Small intestine (tissue), 16 donors: ENCODE data around the gene SLC17A9. TPM values are rescaled to one million over a fixed set of nuclear protein-coding genes. Genes with fewer than 3 reads are reported as not detected.
A peak's percentile ranks its signal among the peaks of the same experiment; 100 is the strongest.

ENCODE experiments used
- DNase-seq, 2 donors: peaks; one replicate each; pipeline versions ENCODE4 v3.0.0 to v3.0.0-alpha.2; 2013
- FAIRE-seq: peaks from 2 replicates; lab custom pipeline; 2012; peaks lifted over from hg19 to GRCh38; lab: Jason Lieb, UNC
- H3K27ac ChIP-seq, 3 donors: one replicate each; pipeline ENCODE4 v1.5.1; 2013; ENCODE audit warnings: low read length in 2 of 3, mild to moderate bottlenecking in 2 of 3, control low read depth in 1 of 3, inconsistent platforms in 1 of 3, low read depth in 1 of 3, moderate library complexity in 1 of 3
- H3K27me3 ChIP-seq, 3 donors: one replicate each; pipeline ENCODE4 v1.6.1; 2013; ENCODE audit warnings: low read length in 3 of 3, inconsistent platforms in 1 of 3; ENCODE audit not compliant: control insufficient read depth in 3 of 3, insufficient read depth in 3 of 3
- H3K36me3 ChIP-seq, 3 donors: one replicate each; pipeline ENCODE4 v1.6.1; 2013; ENCODE audit warnings: low read length in 3 of 3, inconsistent platforms in 1 of 3, low read depth in 1 of 3, mild to moderate bottlenecking in 1 of 3, moderate library complexity in 1 of 3; ENCODE audit not compliant: control insufficient read depth in 3 of 3, insufficient read depth in 2 of 3
- H3K4me1 ChIP-seq, 3 donors: one replicate each; pipeline ENCODE4 v1.6.1; 2013; ENCODE audit warnings: low read length in 2 of 3, inconsistent platforms in 1 of 3, low read depth in 1 of 3, mild to moderate bottlenecking in 1 of 3, moderate library complexity in 1 of 3; ENCODE audit not compliant: control insufficient read depth in 3 of 3, insufficient read depth in 2 of 3
- H3K4me3 ChIP-seq, 3 donors: one replicate each; pipeline ENCODE4 v1.5.1; 2013; ENCODE audit warnings: low read length in 3 of 3, control low read depth in 1 of 3, inconsistent platforms in 1 of 3, low read depth in 1 of 3, mild to moderate bottlenecking in 1 of 3, moderate library complexity in 1 of 3
- H3K9me3 ChIP-seq, 2 donors: one replicate each; pipeline ENCODE4 v1.6.1; 2013; ENCODE audit warnings: low read depth in 1 of 2, low read length in 1 of 2; ENCODE audit not compliant: control insufficient read depth in 2 of 2, insufficient read depth in 1 of 2
- WGBS, 3 donors: extraction: QIAGEN DNeasy Blood & Tissue Kit; methylation state at CpG; one replicate each; pipeline ENCODE4 v1.1.7; 2013; 5-methylcytosine and 5-hydroxymethylcytosine counted together
- long read RNA-seq, 10 donors: transcript quantifications; one replicate each; lab custom pipeline, GENCODE V29; 2026
- polyA plus RNA-seq, 4 donors: library from polyadenylated mRNA; stranded (reverse) in 3 of 4; unstranded in 1 of 4; fragments of 200-250 nt in 3 of 4; fragments of 120-200 nt in 1 of 4; gene quantifications; one replicate each; pipeline versions ENCODE4 v1.2.1 to v1.2.3, GENCODE V29; 2013
- donor health status: healthy with polysubstance abuse.
- donor health status: control.
- donor health status: control.
- donor health status: Bipolar disorder and iron deficiency.
- donor health status: healthy.

The SLC17A9 gene, protein sequence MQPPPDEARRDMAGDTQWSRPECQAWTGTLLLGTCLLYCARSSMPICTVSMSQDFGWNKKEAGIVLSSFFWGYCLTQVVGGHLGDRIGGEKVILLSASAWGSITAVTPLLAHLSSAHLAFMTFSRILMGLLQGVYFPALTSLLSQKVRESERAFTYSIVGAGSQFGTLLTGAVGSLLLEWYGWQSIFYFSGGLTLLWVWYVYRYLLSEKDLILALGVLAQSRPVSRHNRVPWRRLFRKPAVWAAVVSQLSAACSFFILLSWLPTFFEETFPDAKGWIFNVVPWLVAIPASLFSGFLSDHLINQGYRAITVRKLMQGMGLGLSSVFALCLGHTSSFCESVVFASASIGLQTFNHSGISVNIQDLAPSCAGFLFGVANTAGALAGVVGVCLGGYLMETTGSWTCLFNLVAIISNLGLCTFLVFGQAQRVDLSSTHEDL
- polyA plus RNA-seq = 10 to 100 TPM in 1 of 4 donors, 1 to 10 TPM in 2, under 1 TPM in 1; 0.22 to 11.2 (median 1.8) TPM
- long read RNA-seq, donor 1 = 0 reads
- long read RNA-seq, donor 2 = 0 reads
- long read RNA-seq, donor 3 = 0 reads
- long read RNA-seq, donor 4 = 0 reads
- long read RNA-seq, donor 5 = 0 reads
- long read RNA-seq, donor 6 = 0 reads
- long read RNA-seq, donor 7 = 0 reads
- long read RNA-seq, donor 8 = 0 reads
- long read RNA-seq, donor 9 = 0 reads
- long read RNA-seq, donor 10, partial matches to known transcripts = 9 of 10 reads
- long read RNA-seq, donor 10, other reads (novel, unspliced or antisense) = 0 of 10 reads

DNA sequence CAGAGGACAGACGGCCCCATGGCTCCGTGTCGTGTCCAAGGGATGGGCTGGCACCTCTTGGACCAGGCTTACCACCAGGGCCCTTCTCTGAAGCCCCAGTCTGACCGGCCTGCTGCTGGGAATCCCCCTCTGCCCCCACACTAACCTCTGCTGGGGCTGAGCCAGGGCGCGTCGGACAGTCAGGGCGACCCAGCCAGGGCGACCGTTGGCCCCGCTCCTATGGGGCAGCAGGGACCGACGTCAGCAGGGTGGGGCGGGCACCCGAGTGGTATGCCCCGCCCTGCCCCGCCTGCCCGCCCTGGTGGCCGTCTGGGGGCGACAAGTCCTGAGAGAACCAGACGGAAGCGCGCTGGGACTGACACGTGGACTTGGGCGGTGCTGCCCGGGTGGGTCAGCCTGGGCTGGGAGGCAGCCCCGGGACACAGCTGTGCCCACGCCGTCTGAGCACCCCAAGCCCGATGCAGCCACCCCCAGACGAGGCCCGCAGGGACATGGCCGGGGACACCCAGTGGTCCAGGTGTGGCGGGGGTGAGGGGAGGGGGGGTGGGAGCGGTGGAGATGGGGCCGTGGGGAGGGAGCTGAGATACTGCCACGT, at the start of gene SLC17A9:
SLC17A9 (plus strand) TSS at position 337 of the 595 bp plus-strand sequence; CDS start at position 459, 122 bp downstream.
- Histone ChIP-seq H3K27me3 (no peaks in the 10 kb centered on the region), H3K27ac (peak within 1 kb of the TSS; percentile 7 to 88 (median 70)), H3K9me3 (peaks cover 0 to 5% of the 10 kb centered on the region in 2 donors), H3K4me1 (peaks cover 0 to 30% (median 0%) of the 10 kb centered on the region in 3 donors), H3K4me3 (peak within 1 kb of the TSS; percentile 0 to 32 (median 31)), H3K36me3 (peaks cover 0 to 45% (median 3%) of the 10 kb centered on the region in 3 donors)
- DNase-seq (peak; percentile 87 to 90), FAIRE-seq (no peak)
- 3 to 8% (median 6%) methylated on average over 24 to 37 of the region's 37 CpGs for WGBS, 3 donors

DNA sequence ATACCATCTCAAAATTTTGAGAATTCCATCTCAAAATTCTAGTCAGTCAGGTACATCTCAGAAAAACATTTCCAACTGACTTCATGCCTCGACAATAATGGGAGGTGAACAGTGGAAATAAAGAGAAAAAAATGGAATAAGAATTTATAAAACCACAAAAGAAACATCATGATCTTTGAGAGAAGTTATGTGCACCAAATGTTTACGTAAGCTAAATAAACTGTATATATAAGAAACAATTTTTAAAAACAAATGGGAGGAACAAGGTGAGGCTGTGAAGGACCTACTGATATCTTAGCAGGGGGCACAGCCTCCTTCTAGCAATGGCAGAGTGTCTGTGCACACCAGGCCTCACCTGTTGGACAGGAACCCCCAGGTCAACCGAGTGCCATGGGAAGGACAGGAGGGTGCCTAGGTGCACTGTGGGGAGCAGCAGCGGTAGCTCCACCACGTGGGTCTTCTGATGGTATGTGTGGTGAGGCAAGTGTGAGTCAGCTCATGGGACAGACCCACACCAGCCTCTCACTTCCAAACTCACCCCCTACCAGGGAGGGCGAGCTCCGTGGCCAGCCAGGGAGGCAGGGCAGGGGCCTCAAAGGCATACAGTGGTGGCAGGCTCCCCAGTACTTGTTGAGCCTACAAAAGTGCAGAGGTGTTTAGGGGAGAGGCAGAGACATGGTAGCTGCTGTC, 49.4 kb upstream of the SLC17A9 start:
- no peak for DNase-seq
- Histone ChIP-seq H3K9me3 (no peaks in the 10 kb centered on the region), H3K36me3 (peaks cover 29 to 63% (median 35%) of the 10 kb centered on the region in 3 donors), H3K27ac (no peak overlapping the region), H3K4me1 (peaks cover 3 to 25% (median 4%) of the 10 kb centered on the region in 3 donors), H3K4me3 (no peak overlapping the region), H3K27me3 (no peaks in the 10 kb centered on the region)
- 70 to 80% (median 76%) methylated on average over 7 of the region's 7 CpGs for WGBS, 3 donors
- FAIRE-seq = no peak

DNA sequence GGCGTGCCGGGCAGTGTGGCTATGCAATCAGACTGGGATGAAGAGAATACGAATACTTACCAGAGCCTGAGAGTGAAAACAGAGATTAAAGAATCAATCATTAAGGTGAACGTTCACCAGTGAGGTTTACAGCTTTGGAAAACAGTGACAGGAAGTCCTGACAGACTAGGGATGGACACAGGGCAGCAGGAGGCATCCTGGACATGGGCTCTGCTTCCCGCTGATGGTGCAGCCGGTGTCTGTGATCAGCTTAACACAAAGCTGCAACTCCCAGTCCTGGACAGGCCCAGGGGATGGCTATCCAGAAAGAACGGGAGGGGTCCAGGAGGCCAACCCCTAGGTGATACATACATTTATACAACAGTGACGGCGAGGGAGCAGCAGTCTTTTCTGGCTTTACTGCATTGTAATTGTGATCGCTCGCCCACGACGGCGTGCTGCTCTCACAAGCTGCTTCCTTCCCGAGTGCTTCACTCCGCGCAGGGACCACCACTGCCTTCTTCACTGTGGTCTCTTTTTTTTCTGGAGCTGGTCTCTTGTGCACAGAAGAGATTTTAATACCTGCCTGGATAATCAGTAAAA, 46.9 kb upstream of the SLC17A9 start:
- WGBS, 3 donors = 88 to 93% (median 91%) methylated on average over 17 of the region's 17 CpGs
- FAIRE-seq (no peak), DNase-seq (no peak)
- no peak overlapping the region for H3K4me3 ChIP-seq
- H3K27ac ChIP-seq = no peak overlapping the region
- H3K36me3 ChIP-seq = peaks cover 39 to 87% (median 45%) of the 10 kb centered on the region in 3 donors
- H3K9me3 ChIP-seq = no peaks in the 10 kb centered on the region
- no peaks in the 10 kb centered on the region for H3K27me3 ChIP-seq
- H3K4me1 ChIP-seq = peaks cover 0 to 2% (median 0%) of the 10 kb centered on the region in 3 donors

DNA sequence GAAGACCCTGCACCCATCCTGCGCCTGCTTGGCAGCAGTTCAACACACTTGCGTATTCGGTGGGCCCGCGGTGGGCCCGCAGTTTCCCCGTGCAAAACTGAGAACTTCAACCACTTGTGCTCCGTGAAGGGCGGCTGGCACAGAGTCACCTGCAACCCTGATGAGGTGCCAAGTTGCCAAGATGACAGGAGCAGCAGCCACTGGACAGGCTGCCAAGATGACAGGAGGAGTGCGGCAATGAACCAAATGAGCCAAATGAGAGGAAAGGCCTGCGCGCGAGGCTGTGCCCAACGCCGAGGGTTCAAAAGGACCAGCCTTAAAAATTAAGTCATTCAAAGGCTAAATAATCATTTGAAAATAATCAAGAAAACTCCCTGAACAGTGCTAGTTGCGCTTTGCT, 46.3 kb upstream of the SLC17A9 start:
- Histone ChIP-seq H3K9me3 (no peaks in the 10 kb centered on the region), H3K27me3 (no peaks in the 10 kb centered on the region), H3K36me3 (peaks cover 45 to 89% (median 50%) of the 10 kb centered on the region in 3 donors), H3K4me3 (no peak overlapping the region), H3K4me1 (no peaks in the 10 kb centered on the region), H3K27ac (no peak overlapping the region)
- DNase-seq (no peak), FAIRE-seq (no peak)
- 93% methylated on average over 16 of the region's 16 CpGs for WGBS, 3 donors

DNA sequence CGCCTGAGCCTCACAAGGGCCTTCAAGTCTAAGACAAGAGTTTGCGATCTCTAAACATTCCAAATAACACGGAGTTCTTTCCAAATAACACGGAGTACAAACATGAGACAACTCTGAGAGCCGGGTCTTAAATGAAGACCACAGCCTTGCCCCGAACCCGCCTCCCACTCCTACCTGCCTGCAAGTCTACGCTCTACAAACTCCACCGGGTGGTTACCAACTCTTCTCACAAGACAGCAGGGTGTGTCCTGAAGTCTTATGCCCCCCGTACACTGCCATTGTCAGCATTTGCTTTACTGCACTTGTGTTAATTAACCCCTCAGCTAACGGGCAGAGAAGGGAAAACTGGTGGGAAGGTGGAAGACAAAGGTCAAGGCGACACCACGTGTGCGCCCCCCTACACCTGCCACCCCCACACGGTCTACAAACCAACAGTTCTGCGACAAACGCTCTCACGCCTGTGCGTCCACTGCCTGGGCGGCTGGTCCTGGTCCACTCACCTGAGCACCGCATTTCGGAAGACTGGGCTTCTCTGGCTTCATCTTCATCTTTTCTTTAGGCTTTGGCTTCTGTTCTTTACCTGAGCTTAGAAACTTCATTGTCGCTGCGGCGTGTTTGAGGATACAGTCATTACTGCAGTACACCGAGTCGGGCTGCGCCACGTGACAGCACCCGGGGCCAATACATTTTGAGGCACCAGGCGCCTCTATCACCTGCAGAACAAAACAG, 45.7 kb upstream of the SLC17A9 start:
- WGBS, 3 donors = 88 to 89% (median 89%) methylated on average over 31 of the region's 31 CpGs
- DNase-seq = no peak

DNA sequence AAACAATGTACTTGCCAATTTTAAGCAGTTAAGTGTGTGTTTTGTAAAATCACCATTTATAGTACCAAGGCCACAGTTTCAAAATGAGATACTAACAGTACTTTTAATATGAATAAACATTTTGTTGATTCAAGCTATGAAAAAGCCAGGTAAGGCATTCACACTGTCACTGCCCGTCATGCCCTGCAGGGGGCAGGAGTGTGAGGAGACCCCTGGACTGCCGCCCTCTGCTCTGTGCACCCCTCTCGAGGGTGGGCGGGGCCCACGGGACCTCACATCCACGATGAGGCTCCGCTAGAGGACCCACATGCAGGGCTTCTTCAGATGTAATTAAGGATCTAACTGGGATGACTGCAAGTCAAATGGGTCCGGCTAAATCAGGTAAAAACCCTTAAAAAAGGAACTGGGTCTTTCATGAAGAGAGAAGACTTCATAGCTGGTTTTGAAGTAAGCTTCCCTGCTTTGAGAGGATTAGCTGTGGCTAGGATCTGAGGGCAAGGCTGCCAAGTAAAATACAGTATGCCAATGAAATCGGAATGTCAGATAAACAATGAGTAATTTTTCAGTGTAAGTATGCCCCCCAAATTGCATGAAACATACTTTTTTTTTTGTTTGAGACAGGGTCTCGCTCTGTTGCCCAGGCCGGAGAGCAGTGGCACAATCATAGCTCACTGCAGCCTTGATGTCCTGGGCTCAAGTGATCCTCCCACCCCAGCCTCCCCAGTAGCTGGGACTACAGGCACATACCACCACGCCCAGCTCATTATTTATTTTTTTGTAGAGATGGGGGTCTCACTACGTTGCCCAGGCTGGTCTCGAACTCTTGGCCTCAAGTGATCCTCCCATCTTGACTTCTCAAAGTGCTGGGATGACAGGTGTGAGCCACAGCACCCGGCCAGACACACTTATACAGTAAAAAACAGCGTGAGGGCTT, 44.9 kb upstream of the SLC17A9 start:
- Histone ChIP-seq H3K36me3 (peaks cover 51 to 91% (median 51%) of the 10 kb centered on the region in 3 donors), H3K4me3 (no peak overlapping the region), H3K27me3 (no peaks in the 10 kb centered on the region), H3K4me1 (no peaks in the 10 kb centered on the region), H3K9me3 (no peaks in the 10 kb centered on the region), H3K27ac (no peak overlapping the region)
- 70 to 78% (median 74%) methylated on average over 16 of the region's 16 CpGs for WGBS, 3 donors
- FAIRE-seq (no peak), DNase-seq (no peak)

More for the DNA sequence above, 45.7 kb upstream of the SLC17A9 start:
- no peaks in the 10 kb centered on the region for H3K4me1 ChIP-seq
- no peak overlapping the region for H3K4me3 ChIP-seq
- H3K9me3 ChIP-seq = no peaks in the 10 kb centered on the region
- FAIRE-seq = no peak
- H3K27me3 ChIP-seq = no peaks in the 10 kb centered on the region
- H3K36me3 ChIP-seq = peaks cover 47 to 90% (median 52%) of the 10 kb centered on the region in 3 donors
- no peak overlapping the region for H3K27ac ChIP-seq
